H1 (cell line): ENCODE results near the gene MAP1LC3A. TPM values are rescaled to one million over a fixed set of nuclear protein-coding genes. Genes with fewer than 3 reads are reported as not detected.

ENCODE experiments used
- CTCF ChIA-PET: fragments of 300-600 bp; sonication (Branson Sonifier 250); formaldehyde crosslinking; loops from one replicate; lab custom pipeline; 2021; ENCODE audit not compliant: partially characterized antibody; lab: Charles Lee
- POLR2A ChIA-PET: fragments of 300-600 bp; sonication (Branson Sonifier 250); formaldehyde crosslinking; loops from one replicate; lab custom pipeline; 2021; ENCODE audit warnings: inconsistent platforms; ENCODE audit not compliant: partially characterized antibody; lab: Charles Lee
- DNase-seq, 2 experiments: peaks; one replicate each; pipeline versions ENCODE4 v3.0.0 to v3.0.0-alpha.2; 2010 to 2022; ENCODE audit warnings: low spot score in 2 of 2, low read depth in 1 of 2, mixed read lengths in 1 of 2
- FAIRE-seq: peaks from 2 replicates; lab custom pipeline; 2011; peaks lifted over from hg19 to GRCh38; lab: Jason Lieb, UNC
- H2AFZ ChIP-seq: 2 replicates; pipeline ENCODE4 v1.8.1; 2012; ENCODE audit warnings: low read length, inconsistent platforms
- H2AK5ac ChIP-seq: 2 replicates; pipeline ENCODE4 v1.6.1; 2013; ENCODE audit warnings: low read depth, low read length
- H2BK120ac ChIP-seq: replicated peaks from 2 replicates; pipeline ENCODE3; 2013; ENCODE audit warnings: low read depth, low read length, inconsistent platforms
- H2BK12ac ChIP-seq: 2 replicates; pipeline ENCODE4 v1.6.1; 2013; ENCODE audit warnings: low read depth, low read length
- H2BK15ac ChIP-seq: 2 replicates; pipeline ENCODE4 v1.6.1; 2013; ENCODE audit warnings: low read length
- H2BK20ac ChIP-seq: 2 replicates; pipeline ENCODE4 v1.6.1; 2013; ENCODE audit warnings: low read length
- H2BK5ac ChIP-seq: 2 replicates; pipeline ENCODE4 v1.6.1; 2013; ENCODE audit warnings: low read depth, low read length
- H3K14ac ChIP-seq: 2 replicates; pipeline ENCODE4 v1.6.1; 2013; ENCODE audit warnings: inconsistent platforms; ENCODE audit not compliant: insufficient read length
- H3K18ac ChIP-seq: 2 replicates; pipeline ENCODE4 v1.6.1; 2013; ENCODE audit warnings: low read length; ENCODE audit errors: extremely low read depth
- H3K23ac ChIP-seq: 2 replicates; pipeline ENCODE4 v1.6.1; 2013; ENCODE audit warnings: inconsistent platforms; ENCODE audit not compliant: insufficient read length
- H3K23me2 ChIP-seq: 2 replicates; pipeline ENCODE4 v1.6.1; 2013; ENCODE audit warnings: low read depth, low read length
- H3K27ac ChIP-seq: 2 replicates; pipeline ENCODE4 v1.6.1; 2011; ENCODE audit warnings: low read depth, low read length, inconsistent platforms
- H3K27me3 ChIP-seq, 4 experiments: replicated peaks in 1 of 4; 1 replicate in 1 of 4; 2 replicates in 3 of 4; pipeline versions ENCODE4 v1.6.1 to v1.8.1; 2011 to 2013; ENCODE audit warnings: low read length in 3 of 4, mild to moderate bottlenecking in 3 of 4, inconsistent platforms in 2 of 4, mixed read lengths in 2 of 4, moderate library complexity in 1 of 4; ENCODE audit not compliant: control insufficient read depth in 3 of 4, insufficient read depth in 3 of 4; ENCODE audit errors: extremely low read depth in 1 of 4
- H3K36me3 ChIP-seq, 4 experiments: 2 replicates each; pipeline versions ENCODE4 v1.6.1 to v1.8.1; 2011 to 2013; ENCODE audit warnings: mild to moderate bottlenecking in 4 of 4, low read length in 3 of 4, moderate library complexity in 2 of 4, control low read depth in 1 of 4, inconsistent platforms in 1 of 4; ENCODE audit not compliant: insufficient read depth in 4 of 4, control insufficient read depth in 2 of 4
- H3K4ac ChIP-seq: replicated peaks from 2 replicates; pipeline ENCODE3; 2013; ENCODE audit warnings: low read length, low read depth, mixed read lengths, inconsistent platforms; ENCODE audit not compliant: insufficient read length
- H3K4me1 ChIP-seq, 4 experiments: replicated peaks in 1 of 4; 1 replicate in 1 of 4; 2 replicates in 3 of 4; pipeline versions ENCODE4 v1.6.1 to v1.8.1; 2011 to 2013; ENCODE audit warnings: low read length in 3 of 4, inconsistent platforms in 2 of 4, mixed read lengths in 1 of 4; ENCODE audit not compliant: insufficient read depth in 4 of 4, control insufficient read depth in 3 of 4
- H3K4me2 ChIP-seq, 2 experiments: 2 replicates each; pipeline versions ENCODE4 v1.6.1 to v1.8.1; 2011 to 2013; ENCODE audit warnings: low read depth in 2 of 2, low read length in 2 of 2, control low read depth in 1 of 2, inconsistent platforms in 1 of 2, mild to moderate bottlenecking in 1 of 2; ENCODE audit not compliant: insufficient read depth in 1 of 2
- H3K4me3 ChIP-seq, 4 experiments: fragments of 200-600, 300-600 bp in 1 of 4; sonication (generic), shearing (Covaris generic), sonication (Bioruptor Twin) in 1 of 4; 2 replicates each; pipeline versions ENCODE4 v1.5.1 to v1.8.1; 2011 to 2016; ENCODE audit warnings: low read length in 4 of 4, low read depth in 3 of 4, control low read depth in 2 of 4, inconsistent platforms in 2 of 4, mild to moderate bottlenecking in 2 of 4, mixed read lengths in 1 of 4, moderate library complexity in 1 of 4; ENCODE audit not compliant: insufficient read depth in 2 of 4; ENCODE audit errors: extremely low read depth in 1 of 4
- H3K56ac ChIP-seq: replicated peaks from 2 replicates; pipeline ENCODE3; 2013; ENCODE audit warnings: low read depth, mild to moderate bottlenecking, mixed read lengths, low read length, inconsistent platforms; ENCODE audit not compliant: insufficient read length
- H3K79me1 ChIP-seq: 2 replicates; pipeline ENCODE4 v1.6.1; 2013; ENCODE audit warnings: low read depth, low read length, control low read depth
- H3K79me2 ChIP-seq, 2 experiments: 2 replicates each; pipeline versions ENCODE4 v1.6.1 to v1.8.1; 2012 to 2013; ENCODE audit warnings: low read length in 2 of 2, mild to moderate bottlenecking in 2 of 2, inconsistent platforms in 1 of 2; ENCODE audit not compliant: insufficient read depth in 2 of 2, control insufficient read depth in 1 of 2
- H3K9ac ChIP-seq, 4 experiments: replicated peaks in 1 of 4; 1 replicate in 1 of 4; 2 replicates in 3 of 4; pipeline versions ENCODE4 v1.6.1 to v1.8.1; 2011 to 2013; ENCODE audit warnings: low read depth in 3 of 4, low read length in 3 of 4, control low read depth in 2 of 4, mild to moderate bottlenecking in 2 of 4, moderate library complexity in 2 of 4, inconsistent platforms in 1 of 4; ENCODE audit errors: extremely low read depth in 1 of 4
- H3K9me3 ChIP-seq, 2 experiments: 2 replicates each; pipeline versions ENCODE4 v1.6.1 to v1.8.1; 2012 to 2013; ENCODE audit warnings: mild to moderate bottlenecking in 2 of 2, moderate library complexity in 2 of 2, control low read depth in 1 of 2, inconsistent platforms in 1 of 2, low read depth in 1 of 2, low read length in 1 of 2, mixed read lengths in 1 of 2; ENCODE audit not compliant: insufficient read depth in 2 of 2
- H4K20me1 ChIP-seq, 2 experiments: replicated peaks in 1 of 2; 2 replicates each; pipeline versions ENCODE3 to v1.8.1; 2011 to 2013; ENCODE audit warnings: inconsistent platforms in 2 of 2, low read length in 2 of 2, mild to moderate bottlenecking in 1 of 2; ENCODE audit not compliant: insufficient read depth in 2 of 2, control insufficient read depth in 1 of 2
- H4K5ac ChIP-seq: 2 replicates; pipeline ENCODE4 v1.6.1; 2013; ENCODE audit warnings: low read length, low read depth, mixed read lengths, inconsistent platforms; ENCODE audit not compliant: insufficient read length
- H4K8ac ChIP-seq: 2 replicates; pipeline ENCODE4 v1.8.0; 2013; ENCODE audit warnings: mild to moderate bottlenecking, moderate library complexity, low read length, inconsistent platforms; ENCODE audit not compliant: insufficient read depth; ENCODE audit errors: extremely low read depth
- H4K91ac ChIP-seq: replicated peaks from 2 replicates; pipeline ENCODE3; 2013; ENCODE audit warnings: low read length, mixed read lengths, inconsistent platforms; ENCODE audit not compliant: insufficient read length
- BRCA1 ChIP-seq: IDR thresholded peaks from 2 replicates; pipeline ENCODE4 v1.6.1; 2012; ENCODE audit warnings: low read depth, low read length, improper control_type of control experiment
- GTF2F1 ChIP-seq: IDR thresholded peaks from 2 replicates; pipeline ENCODE4 v1.6.1; 2012; ENCODE audit warnings: low read depth, low read length, improper control_type of control experiment, borderline replicate concordance
- JUN ChIP-seq: IDR thresholded peaks from 2 replicates; pipeline ENCODE4 v1.6.1; 2011; ENCODE audit warnings: low read depth, mild to moderate bottlenecking, improper control_type of control experiment, low read length
- KDM5A ChIP-seq: fragments of 200-600 bp; IDR thresholded peaks from 2 replicates; pipeline ENCODE4 v1.7.1; 2012; ENCODE audit warnings: mild to moderate bottlenecking, low read length, inconsistent platforms, mixed read lengths
- RBBP5 ChIP-seq: IDR thresholded peaks from 2 replicates; pipeline ENCODE4 v1.7.1; 2012; ENCODE audit warnings: low read depth, mild to moderate bottlenecking, inconsistent platforms, low read length, moderate library complexity, borderline replicate concordance
- TAF1 ChIP-seq: IDR thresholded peaks from 2 replicates; pipeline ENCODE4 v1.6.1; 2011; ENCODE audit warnings: mild to moderate bottlenecking, low read depth, low read length
- TBP ChIP-seq: IDR thresholded peaks from 2 replicates; pipeline ENCODE4 v1.6.1; 2011; ENCODE audit warnings: low read depth, low read length, improper control_type of control experiment
- WGBS, 2 experiments: shearing (Covaris generic) in 1 of 2; methylation state at CpG; one replicate each; pipeline versions ENCODE4 v1.1.6 to v1.1.7; 2013 to 2015; ENCODE audit warnings: low lambda C conversion rate in 2 of 2, mixed read lengths in 2 of 2, inconsistent platforms in 1 of 2, low coverage in 1 of 2, missing lambda C conversion rate in 1 of 2; ENCODE audit not compliant: insufficient replicate concordance in 2 of 2, insufficient coverage in 1 of 2, insufficient read length in 1 of 2; ENCODE audit errors: extremely low coverage in 1 of 2, missing lambda C conversion rate in 1 of 2; 5-methylcytosine and 5-hydroxymethylcytosine counted together
- polyA plus RNA-seq, 7 experiments: library from polyadenylated mRNA; depleted of rRNA in 3 of 7; stranded (reverse) in 5 of 7; unstranded in 2 of 7; fragments of >200 nt in 5 of 7; fragments of 200-250 nt in 2 of 7; gene quantifications; 1 replicate in 5 of 7; 2 replicates in 1 of 7; 4 replicates in 1 of 7; pipeline versions ENCODE4 v1.2.1 to v1.2.3, GENCODE V29; 2011 to 2013; ENCODE audit warnings: missing spikeins in 2 of 7, mixed read lengths in 2 of 7
- total RNA-seq: library from RNA; stranded (reverse); fragmentation: NEBNext Ultra II Directional; extraction: Animal tissue kit (Norgen Biotek cat#: 25700); gene quantifications from 2 replicates; pipeline ENCODE4 v1.2.1, GENCODE V29; 2021

Gene MAP1LC3A
- total and polyA plus RNA-seq, 2 of the 8 experiments (the other 6 are each of a cell fraction or from before 2014, with no cell fraction given), result 5.0 to 6.1 TPM

DNA sequence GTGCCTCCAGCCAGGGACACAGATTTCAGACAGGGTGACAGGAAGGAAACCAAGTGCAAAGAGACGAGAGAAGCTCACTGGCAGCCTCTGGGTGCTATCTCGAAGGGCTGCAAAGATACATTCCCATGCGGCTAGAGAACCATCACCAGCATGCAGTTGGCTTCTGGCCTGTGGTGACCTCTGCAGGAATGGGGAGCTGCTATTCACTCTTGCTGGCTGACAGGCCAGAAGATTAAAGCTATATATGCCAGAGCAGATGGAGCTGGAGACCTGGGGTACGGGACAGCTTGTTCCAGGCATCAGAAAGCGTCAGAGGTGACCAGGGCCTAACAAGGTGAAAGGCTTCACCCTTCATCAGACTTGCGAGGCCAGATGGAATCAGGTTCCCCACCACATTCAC is 20.0 kb downstream of the MAP1LC3A start:
- no peak overlapping the region for H2BK12ac ChIP-seq
- H3K23me2 ChIP-seq, result no peaks in the 10 kb centered on the region
- no peak overlapping the region for H4K91ac ChIP-seq
- no peak overlapping the region for H3K18ac ChIP-seq
- no peak overlapping the region for H3K14ac ChIP-seq
- DNase-seq (no peak), FAIRE-seq (no peak)
- peaks cover under 1 to 1% of the 10 kb centered on the region in 2 experiments for H4K20me1 ChIP-seq
- H3K27ac ChIP-seq, result no peak overlapping the region
- no peak overlapping the region for H2BK15ac ChIP-seq
- CTCF ChIA-PET, result interaction anchor here (1.1 to 1.2 kb wide), 3 partner anchors 12 to 95 kb away, joined by 3 read pairs; no protein-coding TSS in a partner anchor
- no peak overlapping the region for H3K9ac ChIP-seq
- no peak overlapping the region for H3K56ac ChIP-seq
- H3K79me2 ChIP-seq, result no peaks in the 10 kb centered on the region
- H2AK5ac ChIP-seq, result no peak overlapping the region
- H2AFZ ChIP-seq, result no peak overlapping the region
- H3K4me2 ChIP-seq, result no peak overlapping the region
- WGBS, 2 experiments, result 83% methylated on average over 6 of the region's 6 CpGs; no CpG with 5 or more reads in 1 of the 2 experiments
- H3K36me3 ChIP-seq, result 0 out of 8 replicates have a peak, but pooled peaks cover 0 to 3% (median 0%) of the 10 kb centered on the region in 4 experiments
- no peaks in the 10 kb centered on the region; a peak in 1 of 7 replicates for H3K4me1 ChIP-seq
- H3K27me3 ChIP-seq, result no peaks in the 10 kb centered on the region
- no peak overlapping the region for H2BK120ac ChIP-seq
- no peak overlapping the region for H2BK5ac ChIP-seq
- no peak overlapping the region for H4K5ac ChIP-seq
- no peak overlapping the region for H3K4ac ChIP-seq
- H3K4me3 ChIP-seq, result no peak overlapping the region
- H3K9me3 ChIP-seq, result no peaks in the 10 kb centered on the region
- POLR2A ChIA-PET, result no interaction called here
- no peak overlapping the region for H3K23ac ChIP-seq
- no peak overlapping the region for H4K8ac ChIP-seq
- H2BK20ac ChIP-seq, result no peak overlapping the region
- H3K79me1 ChIP-seq, result no peaks in the 10 kb centered on the region
- TF ChIP-seq BRCA1 (no peak), GTF2F1 (no peak), KDM5A (no peak), RBBP5 (no peak), JUN (no peak), TBP (no peak), TAF1 (no peak)
